Loucy (cell line): ENCODE measurements around the gene LRCH3.

Experiments used
- H2AFZ ChIP-seq: fragments of 200-600 bp; sonication (generic); 2 replicates; pipeline ENCODE4 v1.6.0; 2016; ENCODE audit warnings: antibody characterized with exemption, mild to moderate bottlenecking, low read length, moderate library complexity
- H3F3A ChIP-seq: fragments of 200-600 bp; 2 replicates; pipeline ENCODE4 v1.6.0; 2016; ENCODE audit warnings: antibody characterized with exemption, low read depth, mild to moderate bottlenecking
- H3K27me3 ChIP-seq: fragments of 200-600 bp; sonication (generic); 2 replicates; pipeline ENCODE4 v1.6.1; 2014; ENCODE audit warnings: low read length, mild to moderate bottlenecking; ENCODE audit not compliant: insufficient read depth, poor library complexity, severe bottlenecking
- H3K36me3 ChIP-seq: fragments of 200-600 bp; sonication (generic); 2 replicates; pipeline ENCODE4 v1.6.1; 2016; ENCODE audit warnings: low read length; ENCODE audit not compliant: insufficient read depth
- H3K4me1 ChIP-seq: fragments of 200-600 bp; sonication (generic); 2 replicates; pipeline ENCODE4 v1.5.1; 2014; ENCODE audit warnings: low read length, mild to moderate bottlenecking; ENCODE audit not compliant: insufficient read depth, poor library complexity, severe bottlenecking
- H3K4me2 ChIP-seq: fragments of 200-600 bp; sonication (generic); 2 replicates; pipeline ENCODE4 v1.6.0; 2014; ENCODE audit warnings: antibody characterized with exemption, low read length, low read depth, mild to moderate bottlenecking; ENCODE audit not compliant: poor library complexity, severe bottlenecking
- H3K4me3 ChIP-seq: fragments of 200-600 bp; sonication (generic); 2 replicates; pipeline ENCODE4 v1.5.1; 2014; ENCODE audit warnings: low read length, mild to moderate bottlenecking, mixed read lengths; ENCODE audit not compliant: poor library complexity, severe bottlenecking
- H3K79me2 ChIP-seq: fragments of 200-600 bp; sonication (generic); 2 replicates; pipeline ENCODE4 v1.6.1; 2014; ENCODE audit warnings: low read length; ENCODE audit not compliant: insufficient read depth
- H3K9ac ChIP-seq: fragments of 200-600 bp; sonication (generic); 2 replicates; pipeline ENCODE4 v1.6.0; 2014; ENCODE audit warnings: mild to moderate bottlenecking, low read depth, low read length, moderate library complexity; ENCODE audit not compliant: poor library complexity, severe bottlenecking
- H3K9me2 ChIP-seq: fragments of 200-600 bp; sonication (generic); replicated peaks from 2 replicates; pipeline ENCODE4 v1.6.1; 2016; ENCODE audit warnings: low read depth, low read length, mixed read lengths
- H3K9me3 ChIP-seq: fragments of 200-600 bp; sonication (generic); 2 replicates; pipeline ENCODE4 v1.6.1; 2014; ENCODE audit warnings: mild to moderate bottlenecking, antibody characterized with exemption, low read length, low read depth; ENCODE audit not compliant: insufficient read depth
- H4K20me1 ChIP-seq: fragments of 200-600 bp; sonication (generic); 2 replicates; pipeline ENCODE4 v1.6.0; 2014; ENCODE audit warnings: antibody characterized with exemption, low read length, mild to moderate bottlenecking; ENCODE audit not compliant: insufficient read depth, poor library complexity, severe bottlenecking
- CTCF ChIP-seq: fragments of 200-600 bp; sonication (generic); conservative IDR thresholded peaks from 2 replicates; pipeline ENCODE4 v1.5.1; 2014; ENCODE audit warnings: mild to moderate bottlenecking, antibody characterized with exemption, low read length
- EZH2phosphoT487 ChIP-seq: fragments of 200-600 bp; IDR thresholded peaks from 2 replicates; pipeline ENCODE4 v1.6.1; 2018; ENCODE audit warnings: antibody characterized with exemption, mild to moderate bottlenecking, moderate library complexity, borderline replicate concordance

Gene LRCH3

GRCh38 chr3:197892162-197892561 is 101.1 kb downstream of the LRCH3 start:
- Histone ChIP-seq H3K36me3 (no peaks in the 10 kb centered on the region), H3K4me1 (no peaks in the 10 kb centered on the region), H3K4me2 (no peak overlapping the region), H3K9me2 (no peaks in the 10 kb centered on the region), H3K27me3 (no peaks in the 10 kb centered on the region), H3K9ac (no peak overlapping the region), H2AFZ (no peak overlapping the region), H4K20me1 (no peaks in the 10 kb centered on the region), H3K4me3 (no peak overlapping the region), H3K9me3 (no peaks in the 10 kb centered on the region), H3F3A (no peaks in the 10 kb centered on the region), H3K79me2 (no peaks in the 10 kb centered on the region)
- no peak for TF ChIP-seq EZH2phosphoT487
- TF ChIP-seq CTCF: no peak

- no peaks in the 10 kb centered on the region for H3K9me3 ChIP-seq
- no peak overlapping the region for H2AFZ ChIP-seq
- no peaks in the 10 kb centered on the region for H3K9me2 ChIP-seq
- H3K36me3 ChIP-seq: no peaks in the 10 kb centered on the region
- no peak overlapping the region for H3K4me3 ChIP-seq
- no peaks in the 10 kb centered on the region for H3F3A ChIP-seq
- TF ChIP-seq CTCF (no peak), EZH2phosphoT487 (no peak)
- H3K9ac ChIP-seq: no peak overlapping the region
- H3K4me1 ChIP-seq: no peaks in the 10 kb centered on the region
- no peaks in the 10 kb centered on the region for H3K79me2 ChIP-seq
- no peak overlapping the region for H3K4me2 ChIP-seq
- H3K27me3 ChIP-seq: no peaks in the 10 kb centered on the region
- no peaks in the 10 kb centered on the region for H4K20me1 ChIP-seq
These were observed 105.4 kb downstream of the LRCH3 start for GRCh38 chr3:197896421-197896820.

GRCh38 chr3:197899833-197900478 is 108.9 kb downstream of the LRCH3 start:
- H2AFZ ChIP-seq: no peak overlapping the region
- H3K4me2 ChIP-seq: no peak overlapping the region
- TF ChIP-seq CTCF (no peak), EZH2phosphoT487 (no peak)

More at GRCh38 chr3:197899833-197900478, 108.9 kb downstream of the LRCH3 start:
- Histone ChIP-seq H3K79me2 (no peaks in the 10 kb centered on the region), H3K27me3 (no peaks in the 10 kb centered on the region), H3F3A (no peaks in the 10 kb centered on the region), H3K4me3 (no peak overlapping the region), H3K9me2 (no peaks in the 10 kb centered on the region), H4K20me1 (no peaks in the 10 kb centered on the region), H3K9ac (no peak overlapping the region), H3K4me1 (no peaks in the 10 kb centered on the region), H3K36me3 (no peaks in the 10 kb centered on the region), H3K9me3 (no peaks in the 10 kb centered on the region)
